DMS153 treated with DMSO at 0.1 percent for 48 hours (cell line): ENCODE data around the gene TRMT10B.
"Not testable (repeated sequence)": the region's sequence is repeated elsewhere in the genome, so short reads cannot be mapped to it uniquely, and the experiment has no call there.

ENCODE experiments used
- DNase-seq: peaks from one replicate; lab custom pipeline; 2025; ENCODE audit not compliant: unreplicated experiment; lab: John Stamatoyannopoulos, UW

Gene TRMT10B

GRCh38 chr9:37751186-37751585 is 2.4 kb upstream of the TRMT10B start:
- DNase-seq = no peak

GRCh38 chr9:37751704-37752103 is 1.9 kb upstream of the TRMT10B start:
- DNase-seq = not testable (repeated sequence)

GRCh38 chr9:37752112-37752511 is 1.5 kb upstream of the TRMT10B start:
- DNase-seq = not testable (repeated sequence)

GRCh38 chr9:37752642-37753488 is 740 bp upstream of the TRMT10B start:
- no peak for DNase-seq

- DNase-seq = no peak
These were observed 5.1 kb downstream of the TRMT10B start for GRCh38 chr9:37758747-37759146.

GRCh38 chr9:37760416-37761161 is 7.0 kb downstream of the TRMT10B start:
- no peak for DNase-seq

- DNase-seq = no peak
These were observed 7.9 kb downstream of the TRMT10B start for GRCh38 chr9:37761511-37761910.

GRCh38 chr9:37765263-37765662 is 11.7 kb downstream of the TRMT10B start:
- not testable (repeated sequence) for DNase-seq

- no peak for DNase-seq
These were observed 15.7 kb downstream of the TRMT10B start for GRCh38 chr9:37769306-37769705.

- DNase-seq = no peak
These were observed 16.4 kb downstream of the TRMT10B start for GRCh38 chr9:37769995-37770394.

- no peak for DNase-seq
These were observed 21.8 kb downstream of the TRMT10B start for GRCh38 chr9:37775216-37775919.

- DNase-seq = no peak
These were observed 22.7 kb downstream of the TRMT10B start for GRCh38 chr9:37776328-37776727.

- DNase-seq = no peak
These were observed 24.9 kb downstream of the TRMT10B start for GRCh38 chr9:37778534-37778933.

GRCh38 chr9:37784291-37784615 is 30.6 kb downstream of the TRMT10B start:
- DNase-seq = no peak

GRCh38 chr9:37784616-37785483 is 31.2 kb downstream of the TRMT10B start, which contains the start of gene EXOSC3:
TSS of gene EXOSC3 (minus strand) at chr9:37785064. CDS start at chr9:37785044, 20 bp downstream.
- peak; percentile 67 for DNase-seq

- no peak for DNase-seq
These were observed 33.5 kb downstream of the TRMT10B start for GRCh38 chr9:37787059-37787458.

- no peak for DNase-seq
These were observed 34.7 kb downstream of the TRMT10B start for GRCh38 chr9:37788332-37788731.

- DNase-seq = no peak
These were observed 36.5 kb downstream of the TRMT10B start for GRCh38 chr9:37790096-37790495.

GRCh38 chr9:37792122-37792521 is 38.5 kb downstream of the TRMT10B start:
- no peak for DNase-seq

GRCh38 chr9:37796232-37796631 is 42.6 kb downstream of the TRMT10B start:
- no peak for DNase-seq

GRCh38 chr9:37798677-37799076 is 45.1 kb downstream of the TRMT10B start:
- DNase-seq = no peak
